NK-92 (cell line): ENCODE results near the gene LIPE.

Experiments used
- DNase-seq: peaks from one replicate; lab custom pipeline; 2025; ENCODE audit not compliant: unreplicated experiment; lab: John Stamatoyannopoulos, UW

Gene LIPE

DNA sequence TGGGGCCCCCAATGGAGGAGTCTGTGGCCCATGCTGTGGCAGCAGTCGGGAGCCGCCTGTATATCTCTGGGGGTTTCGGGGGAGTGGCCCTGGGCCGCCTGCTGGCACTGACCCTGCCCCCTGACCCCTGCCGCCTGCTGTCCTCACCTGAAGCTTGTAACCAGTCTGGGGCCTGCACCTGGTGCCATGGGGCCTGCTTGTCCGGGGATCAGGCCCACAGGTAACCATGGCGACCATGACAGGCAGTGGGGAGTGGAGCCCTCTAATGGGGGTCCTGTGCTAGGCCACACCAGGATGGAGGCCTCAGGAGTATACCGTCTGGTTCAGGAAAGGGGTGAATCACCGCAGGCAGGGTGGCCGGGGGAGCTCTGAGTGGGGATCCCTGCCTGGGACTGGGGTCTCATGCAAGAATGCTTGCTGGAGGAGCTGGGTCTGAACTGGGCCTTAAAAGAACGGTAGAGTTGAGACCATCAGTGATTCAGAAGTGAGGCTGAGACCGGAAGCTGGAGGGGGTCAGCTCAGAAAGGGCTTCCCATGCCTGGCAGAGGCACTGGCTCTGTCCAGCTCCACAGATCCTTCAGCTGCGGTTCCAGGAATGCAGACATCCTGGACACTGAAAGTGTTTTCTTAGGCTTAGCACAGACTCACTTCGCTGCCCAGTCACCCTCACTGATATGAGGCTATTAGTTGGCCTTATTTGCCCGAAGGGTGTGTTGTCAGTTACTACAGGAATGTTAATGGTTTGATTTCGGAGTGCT lies 66.2 kb downstream of the LIPE start:
- DNase-seq = no peak

DNA sequence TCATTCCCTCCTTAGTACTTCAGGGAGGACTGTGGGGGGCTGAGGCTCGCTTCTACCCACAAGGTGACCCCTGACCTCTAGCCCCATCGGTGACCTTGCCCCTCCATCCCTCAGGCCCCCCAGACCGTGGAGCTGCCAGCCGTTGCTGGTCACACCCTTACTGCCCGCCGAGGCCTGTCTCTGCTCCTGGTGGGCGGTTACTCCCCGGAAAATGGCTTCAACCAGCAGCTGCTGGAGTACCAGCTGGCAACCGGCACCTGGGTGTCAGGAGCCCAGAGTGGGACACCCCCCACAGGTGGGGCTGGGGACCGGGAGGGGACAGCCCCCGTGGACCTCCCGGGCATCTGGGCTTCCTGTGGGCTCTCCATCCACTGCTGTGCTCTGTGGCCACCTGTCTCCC lies 69.9 kb downstream of the LIPE start:
- no peak for DNase-seq

DNA sequence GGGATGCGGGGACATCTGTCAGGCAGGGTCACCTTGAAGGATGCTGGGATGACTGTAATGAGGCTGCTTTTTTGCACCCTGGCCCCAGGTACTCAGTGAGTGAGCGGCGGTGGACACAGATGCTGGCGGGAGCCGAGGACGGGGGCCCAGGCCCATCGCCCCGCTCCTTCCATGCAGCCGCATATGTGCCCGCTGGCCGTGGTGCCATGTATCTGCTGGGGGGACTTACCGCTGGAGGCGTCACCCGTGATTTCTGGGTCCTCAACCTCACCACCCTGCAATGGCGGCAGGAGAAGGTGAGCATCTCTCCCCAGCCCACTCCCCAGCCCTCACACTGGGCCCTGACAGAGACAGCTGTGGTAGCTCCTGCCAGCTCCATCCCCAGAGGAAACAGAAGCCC lies 70.5 kb downstream of the LIPE start:
- no peak for DNase-seq

DNA sequence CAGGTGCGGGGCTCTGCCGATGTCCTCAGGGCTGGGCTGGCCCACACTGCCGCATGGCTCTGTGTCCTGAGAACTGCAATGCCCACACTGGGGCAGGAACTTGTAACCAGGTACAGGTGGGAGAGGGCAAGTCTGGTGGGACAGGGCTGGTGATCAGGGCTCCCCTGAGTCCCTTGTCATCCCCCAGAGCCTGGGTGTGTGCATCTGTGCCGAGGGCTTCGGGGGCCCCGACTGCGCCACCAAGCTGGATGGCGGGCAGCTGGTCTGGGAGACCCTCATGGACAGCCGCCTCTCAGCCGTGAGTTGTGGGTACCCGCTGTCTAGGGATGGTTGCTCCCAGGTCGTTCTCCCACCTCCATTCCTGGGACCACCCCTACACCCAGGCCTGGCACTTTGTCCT lies 71.3 kb downstream of the LIPE start:
- DNase-seq = no peak

DNA sequence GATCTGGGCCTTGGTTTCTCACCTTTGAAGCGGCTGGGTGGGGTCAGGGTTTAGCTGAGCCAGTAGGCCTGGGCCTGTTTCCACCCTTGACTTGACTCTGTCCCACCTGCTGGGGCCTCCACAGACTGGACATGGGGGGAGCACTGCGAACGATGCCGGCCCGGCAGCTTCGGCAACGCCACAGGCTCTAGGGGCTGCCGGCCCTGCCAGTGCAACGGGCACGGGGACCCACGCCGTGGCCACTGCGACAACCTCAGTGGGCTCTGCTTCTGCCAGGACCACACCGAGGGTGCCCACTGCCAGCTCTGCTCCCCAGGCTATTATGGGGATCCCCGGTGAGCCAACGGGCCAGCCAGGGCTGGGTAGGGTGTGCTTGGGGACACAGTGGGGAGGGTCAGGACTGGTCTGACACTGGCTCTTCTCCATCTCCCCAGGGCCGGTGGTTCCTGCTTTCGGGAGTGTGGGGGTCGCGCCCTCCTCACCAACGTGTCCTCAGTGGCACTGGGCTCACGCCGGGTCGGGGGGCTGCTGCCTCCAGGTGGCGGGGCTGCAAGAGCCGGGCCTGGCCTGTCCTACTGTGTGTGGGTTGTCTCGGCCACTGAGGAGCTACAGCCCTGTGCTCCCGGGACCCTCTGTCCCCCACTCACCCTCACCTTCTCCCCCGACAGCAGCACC lies 73.7 kb downstream of the LIPE start:
- no peak for DNase-seq

DNA sequence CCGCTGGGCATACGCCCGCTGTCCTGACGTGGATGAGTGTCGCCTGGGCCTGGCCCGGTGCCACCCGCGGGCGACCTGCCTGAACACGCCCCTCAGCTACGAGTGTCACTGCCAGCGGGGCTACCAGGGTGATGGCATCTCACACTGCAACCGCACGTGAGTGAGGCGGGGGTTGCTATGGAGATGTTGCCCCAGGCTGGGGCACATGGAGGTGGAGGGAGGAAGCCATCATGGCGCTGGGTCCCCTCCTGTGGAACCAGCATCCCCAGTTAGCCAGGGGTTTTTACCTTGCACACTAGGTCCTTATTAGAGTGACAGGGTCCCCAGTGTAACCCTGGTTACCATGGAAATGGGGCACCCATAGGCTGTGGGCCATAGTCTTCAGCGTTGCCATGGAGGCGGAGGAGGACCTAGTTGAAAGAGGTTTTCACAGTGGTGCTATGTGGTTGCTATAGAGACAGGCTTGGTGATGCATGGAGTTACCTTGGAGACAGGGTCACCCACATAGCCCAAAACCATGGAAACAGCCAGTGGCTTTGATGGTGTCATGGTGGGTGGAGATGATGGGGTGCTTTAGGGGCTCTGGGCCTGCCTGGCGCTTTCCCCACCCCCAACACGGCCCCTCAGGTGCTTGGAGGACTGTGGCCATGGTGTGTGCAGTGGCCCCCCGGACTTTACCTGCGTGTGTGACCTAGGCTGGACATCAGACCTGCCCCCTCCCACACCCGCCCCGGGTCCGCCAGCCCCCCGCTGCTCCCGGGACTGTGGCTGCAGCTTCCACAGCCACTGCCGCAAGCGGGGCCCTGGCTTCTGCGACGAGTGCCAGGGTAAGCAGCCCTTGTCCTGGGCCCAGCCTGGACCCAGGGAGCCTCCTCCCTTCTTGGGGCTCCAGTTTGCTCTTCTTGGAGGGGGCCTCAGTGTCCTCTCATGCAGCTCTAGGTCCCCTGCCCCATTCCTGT lies 74.6 kb downstream of the LIPE start:
- no peak for DNase-seq
